HG02642 (cell line): ENCODE data around the gene MLKL.
"Not testable (repeated sequence)": the region's sequence is repeated elsewhere in the genome, so short reads cannot be mapped to it uniquely, and the experiment has no call there.

Experiments
- ATAC-seq: cut with Tn5 transposase; IDR thresholded peaks from one replicate; pipeline ENCODE4 v1.9.1; 2021; ENCODE audit warnings: mild to moderate bottlenecking; ENCODE audit not compliant: unreplicated experiment, poor library complexity

The MLKL gene

DNA sequence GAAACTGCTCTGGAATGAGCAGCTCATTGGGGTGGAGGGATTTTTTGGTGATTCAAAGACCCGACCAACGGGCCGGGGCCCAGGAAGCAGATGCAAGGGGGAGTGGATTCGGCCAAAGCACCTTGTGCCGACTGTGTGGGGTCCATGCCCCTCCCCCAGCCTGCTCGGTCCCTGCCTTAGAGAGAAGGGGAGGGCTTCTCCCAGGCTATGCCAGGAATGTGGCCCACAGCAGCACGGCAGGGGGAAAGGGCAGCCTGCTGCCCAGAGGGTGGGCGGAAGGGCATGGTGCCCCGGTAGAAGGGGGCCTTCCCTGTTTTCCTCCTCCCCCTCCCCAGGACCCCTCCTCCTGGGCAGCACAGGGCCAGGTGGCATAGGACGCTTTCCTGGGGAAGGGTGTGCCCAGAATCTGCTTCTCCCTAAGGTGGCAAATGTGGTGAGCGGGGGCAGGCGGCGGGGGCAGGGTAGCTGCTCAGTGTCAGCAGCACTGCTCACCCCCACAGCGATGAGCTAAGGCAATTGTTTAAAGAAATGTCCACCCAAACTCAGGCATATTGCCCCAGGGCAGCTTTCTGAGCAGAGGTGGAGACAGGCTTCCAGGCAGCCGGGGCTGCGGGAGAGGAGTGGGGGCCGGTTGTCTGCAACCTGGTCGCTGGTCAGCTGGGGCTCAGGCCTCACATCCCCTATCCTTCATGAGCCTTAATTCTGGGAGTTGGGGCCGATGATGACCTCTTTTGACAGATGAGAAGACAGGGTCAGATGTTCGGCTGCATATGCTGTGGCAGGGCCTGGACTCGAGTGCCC lies 33.9 kb upstream of the MLKL start:
- no peak for ATAC-seq

- ATAC-seq, result no peak
Observed at GRCh38 chr16:74732707-74733350, 32.2 kb upstream of the MLKL start.

DNA sequence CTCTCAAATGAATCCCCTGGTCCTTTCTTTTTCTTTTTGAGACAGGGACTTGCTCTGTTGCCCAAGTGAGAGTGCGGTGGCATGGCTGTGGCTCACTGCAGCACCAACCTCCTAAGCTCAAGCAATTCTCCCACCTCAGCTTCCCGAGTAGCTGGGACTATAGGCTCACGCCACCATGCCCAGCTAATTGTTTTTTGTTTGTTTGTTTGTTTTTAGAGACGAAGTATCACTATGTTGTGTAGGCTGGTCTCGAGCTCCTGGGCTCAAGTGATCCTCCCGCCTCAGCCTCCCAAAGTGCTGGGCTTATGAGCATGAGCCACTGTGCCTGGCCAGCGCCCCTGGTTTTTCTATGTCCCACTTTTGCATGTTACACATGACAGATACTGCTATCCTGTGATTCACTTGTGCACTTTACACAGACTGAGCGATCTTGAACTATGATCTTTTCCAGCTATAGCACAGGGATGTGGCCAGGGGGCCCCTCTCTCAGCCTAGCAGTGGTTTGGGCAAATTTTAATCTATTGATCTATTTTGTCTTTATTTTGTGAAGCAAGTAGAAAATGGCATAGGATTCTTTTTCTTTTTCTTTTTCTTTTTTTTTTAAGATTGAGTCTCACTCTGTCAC lies 31.3 kb upstream of the MLKL start:
- ATAC-seq, result no peak

GRCh38 chr16:74729783-74730683 lies 29.4 kb upstream of the MLKL start:
- no peak for ATAC-seq

DNA sequence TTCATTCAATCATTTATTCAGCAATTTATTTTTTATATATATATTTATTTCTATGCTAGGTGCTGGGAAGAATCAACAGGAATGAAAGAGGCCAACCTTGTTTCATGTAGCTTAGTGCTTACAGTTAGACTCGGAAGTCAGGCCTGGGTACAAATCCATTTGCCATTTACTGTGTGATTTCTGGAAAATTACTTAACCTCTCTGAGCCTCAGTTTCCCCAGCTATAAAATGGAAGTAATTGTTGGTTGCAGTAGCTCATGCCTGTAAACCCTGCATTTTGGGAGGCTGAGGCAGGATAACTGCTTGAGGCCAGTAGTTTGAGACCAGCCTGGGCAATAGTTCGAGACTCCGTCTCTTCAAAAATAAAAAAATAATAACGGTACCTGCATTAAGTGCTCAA lies 27.2 kb upstream of the MLKL start:
- ATAC-seq, result no peak

DNA sequence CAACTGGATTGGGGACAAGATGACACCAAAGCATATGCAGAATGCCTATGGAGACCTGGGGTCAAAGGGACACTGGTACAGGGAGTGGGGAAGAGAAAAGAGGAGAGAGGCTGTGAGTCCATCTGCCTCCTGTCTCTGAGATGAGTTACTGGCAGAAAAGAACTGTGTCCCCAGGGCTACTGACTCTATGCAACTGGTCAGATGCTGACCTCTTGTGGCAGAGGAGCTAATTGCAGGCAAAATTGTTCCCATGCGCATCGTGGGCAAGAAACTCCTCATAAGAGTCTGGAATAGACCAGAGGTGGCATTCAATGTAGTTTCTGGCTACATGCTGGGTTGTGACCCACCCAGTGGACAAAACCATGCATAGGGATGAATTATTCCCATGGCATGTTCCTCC lies 26.1 kb upstream of the MLKL start:
- ATAC-seq, result no peak

DNA sequence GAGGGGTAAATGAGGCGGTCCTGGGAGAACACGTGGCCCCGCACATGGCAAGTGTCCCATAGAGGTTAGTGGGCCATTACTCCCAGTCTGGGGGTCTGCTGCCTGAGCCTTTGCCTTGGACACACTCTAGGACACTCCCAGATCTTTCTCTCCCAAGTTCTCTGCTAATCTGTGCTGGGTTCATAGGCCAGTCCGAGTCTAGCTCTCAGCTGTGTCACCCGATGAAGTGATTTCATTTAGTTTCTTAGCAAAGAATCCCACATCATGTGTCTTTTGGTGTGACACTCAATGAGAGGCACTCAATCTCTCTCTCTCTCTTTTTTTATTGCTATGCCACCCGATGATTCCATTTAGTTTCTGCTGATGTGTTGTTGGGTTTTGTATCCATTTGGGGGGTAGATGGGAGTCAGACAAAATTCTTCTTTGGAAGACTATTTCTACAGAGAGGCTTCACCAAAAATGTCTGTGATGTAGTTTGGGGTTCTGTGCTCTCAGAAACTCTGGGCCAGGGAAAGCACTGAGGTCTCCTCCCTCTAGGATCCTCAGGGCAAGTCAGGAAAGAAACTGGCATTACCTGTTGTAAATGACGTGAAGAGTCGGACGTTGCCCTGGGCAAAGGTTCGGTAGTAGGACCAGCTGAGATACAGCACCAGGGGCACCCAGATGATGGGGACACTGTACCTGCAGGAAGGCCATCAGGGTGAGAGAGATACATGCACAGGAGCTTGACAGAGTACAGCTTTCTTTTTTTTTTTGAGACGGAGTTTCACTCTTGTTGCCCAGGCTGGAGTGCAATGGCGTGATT lies 25.2 kb upstream of the MLKL start:
- no peak for ATAC-seq

DNA sequence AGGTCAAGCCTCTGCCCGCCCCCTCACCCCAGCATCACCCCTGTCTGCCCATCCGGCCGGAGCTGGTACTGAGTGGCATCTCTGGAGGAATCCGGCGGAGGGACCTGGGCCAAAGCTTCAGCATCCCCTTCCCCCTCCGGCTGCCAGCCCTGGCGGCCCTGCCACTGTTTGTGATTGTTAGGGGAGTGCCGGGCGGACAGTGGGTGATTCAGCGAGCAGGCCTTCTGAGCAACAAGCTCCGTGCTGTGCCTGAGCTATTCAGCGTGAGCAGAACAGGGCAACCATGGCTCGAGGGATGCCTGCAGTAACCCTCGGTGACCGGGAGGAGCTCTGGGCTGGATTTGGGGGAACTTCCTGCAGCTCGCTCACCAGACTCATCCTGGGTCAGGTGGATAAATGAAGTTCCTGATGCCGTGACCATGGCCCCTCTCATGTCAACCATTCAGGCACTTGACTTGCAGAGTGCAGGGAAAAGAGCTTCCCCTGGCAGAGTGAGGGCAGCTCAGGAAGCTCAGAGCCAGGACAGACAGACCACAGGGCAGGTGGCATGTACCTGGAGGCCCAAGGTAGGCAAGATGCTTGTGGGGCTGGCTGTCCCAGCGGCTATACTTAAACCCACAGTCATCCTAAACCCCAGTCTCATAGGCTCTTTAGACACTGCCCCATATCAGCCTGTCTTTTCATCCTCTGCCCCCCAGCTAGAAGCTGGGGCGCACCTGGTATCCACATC lies 24.3 kb upstream of the MLKL start:
- no peak for ATAC-seq

DNA sequence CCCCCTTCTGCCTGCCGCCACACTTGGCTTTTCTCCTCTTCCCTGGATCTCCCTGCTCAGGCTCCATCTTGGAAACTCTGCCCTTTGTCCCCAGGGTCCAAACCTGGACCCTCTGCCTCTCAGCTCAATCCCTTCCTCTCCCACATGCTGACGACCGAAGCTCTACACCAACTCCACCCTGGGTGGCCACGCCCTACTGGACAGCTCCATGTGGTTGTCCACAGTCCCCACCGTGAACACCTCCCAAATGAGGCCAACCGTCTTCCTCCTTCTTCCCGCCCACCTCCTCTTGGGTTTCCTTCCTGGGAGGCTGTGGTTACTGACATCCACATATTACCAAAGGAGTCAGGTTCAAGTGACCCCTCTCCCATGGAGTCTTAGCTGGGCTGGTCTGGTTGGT lies 22.6 kb upstream of the MLKL start:
- no peak for ATAC-seq

DNA sequence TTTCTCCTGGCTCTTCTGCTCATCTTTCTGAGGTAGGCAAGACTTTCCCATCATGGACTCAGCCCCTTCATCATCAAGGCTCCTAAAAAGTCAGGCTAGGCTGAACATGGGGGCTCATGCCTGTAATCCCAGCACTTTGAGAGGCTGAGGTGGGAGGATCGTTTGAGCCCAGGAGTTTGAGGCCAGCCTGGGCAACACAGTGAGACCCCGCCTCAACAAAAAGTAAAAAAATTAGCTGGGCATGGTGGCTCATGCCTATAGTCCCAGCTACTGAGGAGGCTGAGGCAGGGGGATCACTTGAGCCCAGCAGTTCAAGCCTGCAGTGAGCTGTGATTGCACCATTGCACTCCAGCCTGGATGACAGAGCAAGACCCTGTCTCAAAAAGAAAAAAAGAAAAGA lies 21.5 kb upstream of the MLKL start:
- not testable (repeated sequence) for ATAC-seq

- ATAC-seq, result no peak
Observed at GRCh38 chr16:74721716-74722115, 21.1 kb upstream of the MLKL start.

DNA sequence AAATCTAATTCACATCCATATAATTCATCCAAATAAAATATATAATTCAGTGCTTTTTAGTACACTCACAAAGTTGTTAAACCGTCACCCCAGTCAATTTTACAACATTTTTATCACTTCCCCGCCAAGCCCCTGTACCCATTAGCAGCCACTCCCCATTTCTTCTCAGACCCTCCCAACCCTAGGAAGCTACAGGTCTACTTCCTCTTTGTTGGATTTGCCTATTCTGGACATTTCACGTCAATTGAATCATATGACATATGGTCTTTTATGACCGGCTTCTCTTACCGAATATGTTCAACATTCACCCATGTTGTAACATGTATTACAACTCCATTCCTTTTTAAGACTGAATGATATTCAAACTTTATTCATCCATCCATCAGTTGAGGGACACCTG lies 19.9 kb upstream of the MLKL start:
- no peak for ATAC-seq

GRCh38 chr16:74718741-74719610 lies 18.3 kb upstream of the MLKL start:
- no peak for ATAC-seq

DNA sequence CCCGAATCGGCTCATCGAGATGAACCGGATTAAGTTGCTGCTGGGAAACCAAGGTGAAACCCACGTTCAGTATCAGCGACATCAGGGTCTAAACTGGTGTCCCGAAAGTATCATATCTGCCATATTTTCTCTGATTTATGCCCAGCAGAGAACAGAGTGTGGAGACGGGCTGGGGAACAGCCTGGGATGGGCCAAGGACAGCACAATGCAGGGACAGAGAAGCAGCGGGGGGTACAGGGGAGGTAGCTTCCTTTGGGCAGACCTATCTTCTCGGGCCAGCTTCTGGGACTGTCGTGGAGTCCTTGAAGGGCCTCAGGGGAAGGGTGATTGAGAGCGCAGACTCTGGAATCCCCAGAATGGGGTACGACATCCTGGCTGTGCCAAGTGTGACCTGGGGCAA lies 17.5 kb upstream of the MLKL start:
- ATAC-seq, result no peak

DNA sequence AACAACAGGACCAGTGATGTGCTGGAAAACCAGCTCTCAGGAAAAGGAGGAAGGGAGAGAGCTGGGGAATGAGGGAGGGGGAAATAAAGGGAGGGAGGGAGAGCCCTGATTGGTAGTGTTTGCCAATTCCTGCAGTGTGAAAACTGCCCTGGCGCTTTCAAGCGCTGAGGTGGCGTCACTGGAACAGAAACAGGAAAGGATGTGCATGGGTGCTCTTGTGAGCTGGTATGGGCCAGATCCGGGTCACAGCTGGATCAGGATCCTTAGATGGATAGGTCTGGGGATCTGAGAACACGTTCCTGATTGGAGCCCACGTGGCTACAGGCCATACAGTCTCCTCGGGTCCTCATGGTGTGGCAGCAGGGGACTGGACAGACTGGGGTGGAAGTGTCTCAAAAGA lies 16.7 kb upstream of the MLKL start:
- no peak for ATAC-seq

GRCh38 chr16:74716355-74716754 lies 15.7 kb upstream of the MLKL start:
- no peak for ATAC-seq

DNA sequence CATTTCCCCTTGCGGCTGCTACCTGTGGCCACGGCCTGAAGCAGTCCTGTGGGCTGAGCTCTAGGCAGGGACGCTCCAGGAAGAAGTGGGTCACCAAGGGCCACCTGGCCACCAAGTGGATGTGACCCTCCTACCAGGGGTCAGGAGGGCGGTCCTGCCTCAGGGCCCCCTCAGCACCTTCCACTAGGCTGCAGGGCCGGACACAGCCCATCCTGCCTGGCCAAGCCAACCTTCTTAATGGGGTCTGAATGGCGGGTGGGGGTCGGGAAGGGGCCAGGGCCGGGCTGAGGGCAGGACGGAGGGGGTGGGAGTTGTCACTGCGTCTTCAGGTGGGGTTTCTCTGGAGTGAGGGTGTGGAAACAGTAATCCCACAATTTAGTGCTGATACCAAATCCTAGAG lies 13.2 kb upstream of the MLKL start:
- ATAC-seq, result no peak

DNA sequence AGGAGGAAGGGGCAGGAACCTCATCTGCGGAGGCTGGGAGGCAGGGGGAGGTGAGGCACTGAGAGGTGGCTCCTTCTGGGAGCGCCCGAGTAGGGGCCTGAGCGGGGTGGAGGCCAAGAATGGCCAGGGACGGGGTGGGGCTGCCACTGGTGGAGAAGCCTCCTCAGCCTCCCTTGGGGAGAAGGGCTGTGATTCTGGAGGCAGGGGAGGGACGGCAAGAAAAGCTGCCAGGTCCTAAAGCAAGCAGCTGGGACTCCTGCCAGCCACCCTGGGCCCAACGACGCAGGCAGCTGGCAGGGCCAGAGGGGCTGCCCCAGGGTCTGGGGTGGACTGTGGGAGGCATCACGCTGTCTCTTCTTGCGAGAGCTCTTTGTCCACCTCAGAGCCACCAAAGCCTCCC lies 12.7 kb upstream of the MLKL start:
- ATAC-seq, result no peak
